Activated B cell treated with CpG ODN at 0.5 μM for 24 hours (primary cell): ENCODE results near the gene CRYL1. TPM values are rescaled to one million over a fixed set of nuclear protein-coding genes. Genes with fewer than 3 reads are reported as not detected.

Source experiments
- ATAC-seq: fragments of 200-7000 bp; cut with Tn5 transposase; one replicate; pipeline ENCODE4 v1.10.0; 2021; ENCODE audit warnings: low read depth, mild to moderate bottlenecking, moderate library complexity
- CTCF ChIA-PET: fragments of 350-600 bp; sonication (Branson Sonifier 250); formaldehyde crosslinking; loops from one replicate; lab custom pipeline; 2021; ENCODE audit warnings: antibody characterized with exemption; lab: Charles Lee
- POLR2A ChIA-PET: fragments of 350-600 bp; sonication (Branson Sonifier 250); formaldehyde crosslinking; loops from one replicate; lab custom pipeline; 2021; ENCODE audit warnings: antibody characterized with exemption; lab: Charles Lee
- DNase-seq: peaks from one replicate; pipeline ENCODE4 v3.0.0; 2022
- H3K27ac Mint-ChIP-seq: one replicate; pipeline ENCODE4 v1.8.0; 2020; ENCODE audit warnings: mixed read lengths
- H3K27me3 Mint-ChIP-seq: one replicate; pipeline ENCODE4 v1.8.0; 2021; ENCODE audit warnings: mixed read lengths
- H3K36me3 Mint-ChIP-seq: one replicate; pipeline ENCODE4 v1.8.0; 2021; ENCODE audit warnings: low read depth, mixed read lengths
- H3K4me1 Mint-ChIP-seq: one replicate; pipeline ENCODE4 v1.8.0; 2021; ENCODE audit warnings: mixed read lengths
- H3K4me3 Mint-ChIP-seq: one replicate; pipeline ENCODE4 v1.8.0; 2020; ENCODE audit warnings: mild to moderate bottlenecking, mixed read lengths
- H3K9me3 Mint-ChIP-seq: one replicate; pipeline ENCODE4 v1.8.0; 2020; ENCODE audit warnings: mixed read lengths
- intact Hi-C: fragments of 100-400 bp; cut with micrococcal nuclease; formaldehyde crosslinking; loops from one replicate; pipeline ENCODE4 v1.15.1; 2024
- total RNA-seq: library from RNA; stranded (reverse); gene quantifications from 2 replicates; pipeline ENCODE4 v1.2.3, GENCODE V29; 2022
- TF ChIP-seq, protein P1 (sequence below): fragments of 200-600 bp; IDR thresholded peaks from one replicate; pipeline ENCODE4 v1.8.0; 2022; ENCODE audit warnings: antibody characterized with exemption, mild to moderate bottlenecking

Gene CRYL1
- total RNA-seq, 1 donor from 2014 or later, result 9.6 TPM

DNA sequence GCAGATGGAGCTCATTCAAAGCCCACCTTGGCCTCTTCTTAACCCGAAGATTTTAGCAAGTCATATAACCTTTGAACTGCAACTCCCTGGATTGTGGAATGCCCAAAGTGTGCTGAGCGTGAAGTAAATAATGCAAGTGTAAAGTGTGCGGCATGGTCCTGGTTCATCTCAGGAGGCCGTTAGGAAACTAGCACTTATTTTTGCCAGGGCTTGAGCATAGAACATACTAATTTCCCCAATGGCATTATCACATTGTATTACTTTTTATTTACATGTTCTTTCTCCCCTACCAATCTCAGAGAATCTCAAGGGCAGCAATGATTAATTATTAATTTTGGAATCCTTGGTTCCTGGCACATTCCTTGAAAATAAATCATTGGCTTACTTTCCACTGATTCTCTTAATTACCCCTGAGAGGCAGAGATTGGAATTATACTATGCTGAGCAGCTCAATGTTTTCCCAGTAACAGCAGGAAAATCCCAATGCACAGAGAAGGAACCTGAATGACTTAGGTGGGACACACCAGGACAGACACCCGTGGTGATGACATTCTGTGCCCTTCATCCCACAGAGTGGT, 164.7 kb downstream of the CRYL1 start:
- no peak for ATAC-seq
- H3K36me3 Mint-ChIP-seq, result no peaks in the 10 kb centered on the region
- H3K4me3 Mint-ChIP-seq, result no peak overlapping the region
- ChIA-PET POLR2A (no interaction called here), CTCF (no interaction called here)
- H3K4me1 Mint-ChIP-seq, result no peaks in the 10 kb centered on the region
- H3K9me3 Mint-ChIP-seq, result no peaks in the 10 kb centered on the region
- TF ChIP-seq, protein P1, sequence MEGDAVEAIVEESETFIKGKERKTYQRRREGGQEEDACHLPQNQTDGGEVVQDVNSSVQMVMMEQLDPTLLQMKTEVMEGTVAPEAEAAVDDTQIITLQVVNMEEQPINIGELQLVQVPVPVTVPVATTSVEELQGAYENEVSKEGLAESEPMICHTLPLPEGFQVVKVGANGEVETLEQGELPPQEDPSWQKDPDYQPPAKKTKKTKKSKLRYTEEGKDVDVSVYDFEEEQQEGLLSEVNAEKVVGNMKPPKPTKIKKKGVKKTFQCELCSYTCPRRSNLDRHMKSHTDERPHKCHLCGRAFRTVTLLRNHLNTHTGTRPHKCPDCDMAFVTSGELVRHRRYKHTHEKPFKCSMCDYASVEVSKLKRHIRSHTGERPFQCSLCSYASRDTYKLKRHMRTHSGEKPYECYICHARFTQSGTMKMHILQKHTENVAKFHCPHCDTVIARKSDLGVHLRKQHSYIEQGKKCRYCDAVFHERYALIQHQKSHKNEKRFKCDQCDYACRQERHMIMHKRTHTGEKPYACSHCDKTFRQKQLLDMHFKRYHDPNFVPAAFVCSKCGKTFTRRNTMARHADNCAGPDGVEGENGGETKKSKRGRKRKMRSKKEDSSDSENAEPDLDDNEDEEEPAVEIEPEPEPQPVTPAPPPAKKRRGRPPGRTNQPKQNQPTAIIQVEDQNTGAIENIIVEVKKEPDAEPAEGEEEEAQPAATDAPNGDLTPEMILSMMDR, result no peak
- H3K27ac Mint-ChIP-seq, result no peak overlapping the region
- H3K27me3 Mint-ChIP-seq, result peaks cover 3% of the 10 kb centered on the region
- DNase-seq, result no peak
- intact Hi-C loops, result no loop called here

DNA sequence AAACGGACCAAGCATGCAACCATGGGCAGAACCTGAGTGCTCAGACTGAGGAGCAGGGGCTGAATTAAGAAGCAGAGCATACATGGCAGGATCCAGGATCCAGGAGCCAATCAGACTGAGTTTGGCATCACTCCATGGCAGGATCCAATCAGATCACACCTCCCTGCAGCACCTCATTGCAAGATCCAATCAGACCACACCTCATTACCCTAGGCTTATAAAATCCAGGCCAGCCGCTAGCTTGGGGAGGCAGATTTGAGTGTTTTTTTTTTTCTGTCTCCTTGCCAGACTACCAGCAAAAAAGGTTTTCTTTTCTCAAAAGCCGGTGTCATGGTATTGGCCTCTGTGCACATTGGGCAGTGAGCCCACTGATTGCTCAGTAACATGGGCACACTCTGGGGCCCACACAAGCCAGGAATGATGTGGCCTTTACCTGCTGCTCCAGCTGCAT, 165.6 kb downstream of the CRYL1 start:
- H3K36me3 Mint-ChIP-seq, result no peaks in the 10 kb centered on the region
- no peak overlapping the region for H3K4me3 Mint-ChIP-seq
- H3K4me1 Mint-ChIP-seq, result no peaks in the 10 kb centered on the region
- CTCF ChIA-PET, result no interaction called here
- POLR2A ChIA-PET, result no interaction called here
- intact Hi-C loops, result no loop called here
- no peak overlapping the region for H3K27ac Mint-ChIP-seq
- DNase-seq (no peak), ATAC-seq (no peak)
- TF ChIP-seq, protein P1, result no peak
- H3K9me3 Mint-ChIP-seq, result no peaks in the 10 kb centered on the region
- peaks cover 3% of the 10 kb centered on the region for H3K27me3 Mint-ChIP-seq

DNA sequence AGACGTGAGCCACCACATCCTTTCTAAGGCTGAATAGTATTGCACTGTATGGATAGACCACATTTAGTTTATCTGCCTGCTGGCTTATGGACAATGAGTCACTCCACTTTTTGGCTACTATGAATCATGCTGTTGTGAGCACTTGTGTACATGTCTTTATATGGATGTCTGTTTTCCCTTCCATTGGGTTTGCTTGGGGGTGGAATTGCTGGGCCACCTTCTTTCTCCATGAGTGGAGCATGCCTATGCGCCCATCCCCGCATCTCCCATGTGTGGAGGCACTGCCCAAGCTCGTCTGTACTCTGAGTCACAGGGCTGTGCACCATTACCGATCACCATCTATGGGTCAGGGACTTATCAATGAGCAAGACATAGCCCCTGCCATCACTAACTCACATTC, 166.3 kb downstream of the CRYL1 start:
- Mint-ChIP-seq H3K27me3 (no peaks in the 10 kb centered on the region), H3K4me3 (no peak overlapping the region), H3K27ac (no peak overlapping the region), H3K4me1 (no peaks in the 10 kb centered on the region), H3K36me3 (no peaks in the 10 kb centered on the region), H3K9me3 (no peaks in the 10 kb centered on the region)
- POLR2A ChIA-PET, result no interaction called here
- CTCF ChIA-PET, result no interaction called here
- intact Hi-C loops, result no loop called here
- TF ChIP-seq, protein P1, result no peak
- ATAC-seq, result no peak
- no peak for DNase-seq

DNA sequence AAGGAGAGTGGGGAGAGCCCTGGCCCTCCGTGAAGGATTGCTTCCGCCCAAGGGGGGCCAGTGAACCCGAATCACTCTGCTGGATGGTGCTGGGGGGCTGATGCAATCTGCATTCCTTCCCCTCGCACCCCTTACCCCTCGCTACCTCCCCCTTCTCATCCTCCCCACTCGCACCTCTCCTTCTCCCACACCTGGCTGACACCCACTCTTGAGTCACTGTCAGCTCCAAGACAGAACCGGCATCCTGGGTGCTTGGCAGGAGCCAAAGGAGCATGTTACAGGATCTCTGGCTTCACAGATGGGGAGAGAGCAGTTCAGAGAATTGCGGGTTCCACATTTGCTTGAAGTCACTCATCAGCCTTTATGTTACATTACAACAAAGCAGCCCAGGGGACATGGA, 167.6 kb downstream of the CRYL1 start:
- POLR2A ChIA-PET, result no interaction called here
- H3K36me3 Mint-ChIP-seq, result no peaks in the 10 kb centered on the region
- no peak for ATAC-seq
- H3K9me3 Mint-ChIP-seq, result no peaks in the 10 kb centered on the region
- H3K27me3 Mint-ChIP-seq, result no peaks in the 10 kb centered on the region
- intact Hi-C loops, result no loop called here
- no peak overlapping the region for H3K4me3 Mint-ChIP-seq
- no peak for DNase-seq
- no peak overlapping the region for H3K27ac Mint-ChIP-seq
- no peaks in the 10 kb centered on the region for H3K4me1 Mint-ChIP-seq
- TF ChIP-seq, protein P1, result no peak
- CTCF ChIA-PET, result no interaction called here

DNA sequence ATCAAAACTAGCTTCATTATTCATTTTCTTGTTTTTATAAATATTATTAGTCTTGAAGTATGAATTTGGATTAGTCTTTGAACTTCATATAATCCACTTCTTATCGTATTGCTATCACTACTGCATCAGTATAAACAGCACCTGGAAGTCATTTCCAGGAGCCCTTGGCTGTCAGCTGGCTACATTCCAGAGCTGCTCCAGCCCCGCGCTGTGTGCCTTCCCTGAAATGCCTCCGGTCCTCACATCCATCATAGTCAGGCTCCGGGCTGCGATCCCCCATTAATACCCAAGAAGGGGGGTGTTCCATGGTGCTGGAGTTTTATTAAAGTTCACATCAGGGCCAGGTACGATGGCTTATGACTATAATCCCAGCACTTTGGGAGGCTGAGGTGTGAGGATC, 169.2 kb downstream of the CRYL1 start:
- H3K4me1 Mint-ChIP-seq, result no peaks in the 10 kb centered on the region
- intact Hi-C loops, result no loop called here
- CTCF ChIA-PET, result no interaction called here

More for the DNA sequence above, 169.2 kb downstream of the CRYL1 start:
- TF ChIP-seq, protein P1, result no peak
- ATAC-seq (no peak), DNase-seq (no peak)
- Mint-ChIP-seq H3K9me3 (no peaks in the 10 kb centered on the region), H3K36me3 (no peaks in the 10 kb centered on the region), H3K27me3 (no peaks in the 10 kb centered on the region), H3K27ac (no peak overlapping the region), H3K4me3 (no peak overlapping the region)
- POLR2A ChIA-PET, result no interaction called here
